Measurements from ENCODE around the gene STYXL2. TPM values are rescaled to one million over a fixed set of nuclear protein-coding genes. Genes with fewer than 3 reads are reported as not detected.
A peak's percentile ranks its signal among the peaks of the same experiment; 100 is the strongest.

The STYXL2 gene
- total RNA-seq, 6 experiments from 2014 or later: not detected

- Mint-ChIP-seq H3K4me1 (ENCODE audit: low read depth) (peaks cover 22% of the 10 kb centered on the region), H3K27me3 (ENCODE audit: insufficient read depth) (peaks cover 9% of the 10 kb centered on the region), H3K27ac (no peak overlapping the region), H3K4me3 (no peak overlapping the region), H3K36me3 (ENCODE audit: low read depth) (no peaks in the 10 kb centered on the region), H3K9me3 (no peaks in the 10 kb centered on the region)
- no peak for DNase-seq
- no peak for TF ChIP-seq CTCF (IDR thresholded peaks at IDR 0.05)
Observed at GRCh38 chr1:167092653-167093052, 1.2 kb upstream of the STYXL2 start.

GRCh38 chr1:167094690-167095089, 815 bp downstream of the STYXL2 start:
- H3K4me1 Mint-ChIP-seq (ENCODE audit: low read depth): peaks cover 22% of the 10 kb centered on the region

GRCh38 chr1:167095368-167095767, 1.5 kb downstream of the STYXL2 start:
- Mint-ChIP-seq H3K36me3 (ENCODE audit: low read depth) (no peaks in the 10 kb centered on the region), H3K4me1 (ENCODE audit: low read depth) (peaks cover 22% of the 10 kb centered on the region), H3K9me3 (no peaks in the 10 kb centered on the region), H3K27ac (no peak overlapping the region), H3K4me3 (no peak overlapping the region), H3K27me3 (ENCODE audit: insufficient read depth) (peaks cover 11% of the 10 kb centered on the region)
- TF ChIP-seq CTCF (IDR thresholded peaks at IDR 0.05): no peak
- peak; percentile 81 for DNase-seq

More at GRCh38 chr1:167094690-167095089, 815 bp downstream of the STYXL2 start:
- Mint-ChIP-seq H3K27ac (no peak overlapping the region), H3K4me3 (no peak overlapping the region), H3K36me3 (ENCODE audit: low read depth) (no peaks in the 10 kb centered on the region), H3K27me3 (ENCODE audit: insufficient read depth) (peaks cover 12% of the 10 kb centered on the region), H3K9me3 (no peaks in the 10 kb centered on the region)
- TF ChIP-seq CTCF (IDR thresholded peaks at IDR 0.05): no peak
- peak; percentile 1 for DNase-seq

GRCh38 chr1:167099851-167100250, 6.0 kb downstream of the STYXL2 start:
- H3K4me3 Mint-ChIP-seq: no peak overlapping the region
- no peak for DNase-seq
- peaks cover 11% of the 10 kb centered on the region for H3K4me1 Mint-ChIP-seq (ENCODE audit: low read depth)
- H3K9me3 Mint-ChIP-seq: no peaks in the 10 kb centered on the region
- TF ChIP-seq CTCF (IDR thresholded peaks at IDR 0.05): no peak
- no peak overlapping the region for H3K27ac Mint-ChIP-seq
- H3K27me3 Mint-ChIP-seq (ENCODE audit: insufficient read depth): peaks cover 12% of the 10 kb centered on the region
- H3K36me3 Mint-ChIP-seq (ENCODE audit: low read depth): no peaks in the 10 kb centered on the region

- DNase-seq: no peak
- Mint-ChIP-seq H3K4me3 (no peak overlapping the region), H3K4me1 (ENCODE audit: low read depth) (peaks cover 2% of the 10 kb centered on the region), H3K36me3 (ENCODE audit: low read depth) (no peaks in the 10 kb centered on the region), H3K27me3 (ENCODE audit: insufficient read depth) (peaks cover 14% of the 10 kb centered on the region), H3K9me3 (no peaks in the 10 kb centered on the region), H3K27ac (no peak overlapping the region)
- TF ChIP-seq CTCF (IDR thresholded peaks at IDR 0.05): no peak
Observed at GRCh38 chr1:167100730-167101129, 6.9 kb downstream of the STYXL2 start.

- TF ChIP-seq CTCF (IDR thresholded peaks at IDR 0.05): no peak
- Mint-ChIP-seq H3K4me3 (no peak overlapping the region), H3K36me3 (ENCODE audit: low read depth) (no peaks in the 10 kb centered on the region), H3K27me3 (ENCODE audit: insufficient read depth) (peaks cover 14% of the 10 kb centered on the region), H3K4me1 (ENCODE audit: low read depth) (no peaks in the 10 kb centered on the region), H3K9me3 (no peaks in the 10 kb centered on the region), H3K27ac (no peak overlapping the region)
- DNase-seq: no peak
Observed at GRCh38 chr1:167101754-167102153, 7.9 kb downstream of the STYXL2 start.

All from HFFc6 (cell line).